IMR-90 (cell line): ENCODE results near the gene CDKN1A.

Source experiments
- CEBPB ChIP-seq: IDR thresholded peaks from 2 replicates; pipeline ENCODE4 v1.6.1; 2012; ENCODE audit warnings: low read depth, low read length, improper control_type of control experiment
- CTCF ChIP-seq: conservative IDR thresholded peaks from 2 replicates; pipeline ENCODE4 v1.5.1; 2012; ENCODE audit warnings: mild to moderate bottlenecking, low read depth, low read length, improper control_type of control experiment
- MAZ ChIP-seq: IDR thresholded peaks from 2 replicates; pipeline ENCODE4 v1.6.1; 2012; ENCODE audit warnings: low read depth, mild to moderate bottlenecking, low read length, improper control_type of control experiment, moderate library complexity, borderline replicate concordance
- POLR2A ChIP-seq: IDR thresholded peaks from 2 replicates; pipeline ENCODE4 v1.6.1; 2012; ENCODE audit warnings: mild to moderate bottlenecking, low read depth, low read length
- RAD21 ChIP-seq: IDR thresholded peaks from 2 replicates; pipeline ENCODE4 v1.6.1; 2012; ENCODE audit warnings: low read length, improper control_type of control experiment
- SMC3 ChIP-seq: fragments of 150-350 bp; IDR thresholded peaks from 2 replicates; pipeline ENCODE4 v1.6.1; 2016; ENCODE audit warnings: low read depth, mild to moderate bottlenecking, antibody characterized with exemption, low read length, moderate library complexity

GRCh38 chr6:36674942-36675341 is 3.6 kb upstream of the CDKN1A start:
- TF ChIP-seq POLR2A (no peak), CTCF (no peak), SMC3 (no peak), MAZ (no peak), CEBPB (no peak), RAD21 (no peak)
